Activated CD4-positive, alpha-beta T cell treated with anti-CD3 and anti-CD28 coated beads, Interleukin-2, amount 50 U/mL, for 4 hours (primary cell): Measurements from ENCODE around the gene HS2ST1.
"Not testable (repeated sequence)": the region's sequence is repeated elsewhere in the genome, so short reads cannot be mapped to it uniquely, and the experiment has no call there.

ENCODE experiments used
- DNase-seq, 2 experiments: peaks; one replicate each; pipeline ENCODE4 v3.0.0-alpha.2; 2020

HS2ST1 gene

GRCh38 chr1:86926883-86927282 lies 12.4 kb downstream of the HS2ST1 start:
- no peak for DNase-seq

- DNase-seq, result no peak
Measured at GRCh38 chr1:86928819-86929218, 14.4 kb downstream of the HS2ST1 start.

- no peak for DNase-seq
Measured at GRCh38 chr1:86933051-86933450, 18.6 kb downstream of the HS2ST1 start.

GRCh38 chr1:86933562-86934377 lies 19.3 kb downstream of the HS2ST1 start:
- DNase-seq, result no peak

- no peak for DNase-seq
Measured at GRCh38 chr1:86938450-86938849, 24.0 kb downstream of the HS2ST1 start.

- DNase-seq, result no peak
Measured at GRCh38 chr1:86938855-86939254, 24.4 kb downstream of the HS2ST1 start.

- no peak for DNase-seq
Measured at GRCh38 chr1:86939406-86939805, 25.0 kb downstream of the HS2ST1 start.

- DNase-seq, result no peak
Measured at GRCh38 chr1:86940599-86940998, 26.2 kb downstream of the HS2ST1 start.

- DNase-seq, result no peak
Measured at GRCh38 chr1:86942042-86942441, 27.6 kb downstream of the HS2ST1 start.

GRCh38 chr1:86942743-86943142 lies 28.3 kb downstream of the HS2ST1 start:
- DNase-seq, result no peak

- no peak for DNase-seq
Measured at GRCh38 chr1:86948212-86948611, 33.8 kb downstream of the HS2ST1 start.

GRCh38 chr1:86950712-86951419 lies 36.4 kb downstream of the HS2ST1 start:
- no peak for DNase-seq

GRCh38 chr1:86951430-86951829 lies 37.0 kb downstream of the HS2ST1 start:
- DNase-seq, result no peak

- DNase-seq, result no peak
Measured at GRCh38 chr1:86953167-86953566, 38.7 kb downstream of the HS2ST1 start.

- no peak for DNase-seq
Measured at GRCh38 chr1:86955678-86956077, 41.2 kb downstream of the HS2ST1 start.

GRCh38 chr1:86956221-86956620 lies 41.8 kb downstream of the HS2ST1 start:
- no peak for DNase-seq

- no peak for DNase-seq
Measured at GRCh38 chr1:86957221-86957620, 42.8 kb downstream of the HS2ST1 start.

GRCh38 chr1:86960548-86960947 lies 46.1 kb downstream of the HS2ST1 start:
- DNase-seq, result no peak

- DNase-seq, result not testable (repeated sequence)
Measured at GRCh38 chr1:86963841-86964240, 49.4 kb downstream of the HS2ST1 start.

- DNase-seq, result no peak
Measured at GRCh38 chr1:86965012-86965826, 50.8 kb downstream of the HS2ST1 start.

- no peak for DNase-seq
Measured at GRCh38 chr1:86965827-86966182, 51.4 kb downstream of the HS2ST1 start.

- DNase-seq, result no peak
Measured at GRCh38 chr1:86970938-86971337, 56.5 kb downstream of the HS2ST1 start.

GRCh38 chr1:86971778-86972177 lies 57.3 kb downstream of the HS2ST1 start:
- no peak for DNase-seq

GRCh38 chr1:86972262-86972661 lies 57.8 kb downstream of the HS2ST1 start:
- no peak for DNase-seq
